HCT116 (cell line): ENCODE data around the gene TMEM165. TPM values are rescaled to one million over a fixed set of nuclear protein-coding genes. Genes with fewer than 3 reads are reported as not detected.

Experiments used
- ATAC-seq: fragments of 200-7000 bp; cut with Tn5 transposase; 2 replicates; pipeline ENCODE4 v1.9.1; 2020; ENCODE audit warnings: mild to moderate bottlenecking, moderate library complexity
- BruUV-seq: library from RNA; stranded (reverse); fragments of 400-500 nt; replicated peaks from 2 replicates; lab custom pipeline; 2021; lab: Mats Ljungman, UMichigan
- CTCF ChIA-PET: fragments of 300-600 bp; sonication (Branson Sonifier 250); formaldehyde crosslinking; loops from one replicate; lab custom pipeline; 2021; ENCODE audit warnings: antibody characterized with exemption; lab: Charles Lee
- POLR2A ChIA-PET: fragments of 300-600, 350-600 bp; sonication (Branson Sonifier 250); formaldehyde crosslinking; loops from one replicate; lab custom pipeline; 2021; ENCODE audit warnings: antibody characterized with exemption; lab: Charles Lee
- RAD21 ChIA-PET, 2 experiments: fragments of 300-600 bp; sonication (Branson Sonifier 250); formaldehyde crosslinking; loops; one replicate each; lab custom pipeline; 2023; ENCODE audit warnings: low total read pairs in 2 of 2; ENCODE audit not compliant: uncharacterized antibody in 2 of 2, unreplicated experiment in 2 of 2, low non-redundant PET in 1 of 2; lab: Charles Lee
- DNase-seq: peaks from one replicate; pipeline ENCODE4 v3.0.0-alpha.2; 2010; ENCODE audit warnings: low read depth, low spot score
- H2AFZ ChIP-seq: fragments of 200-600 bp; shearing (Covaris generic), sonication (generic); 2 replicates; pipeline ENCODE4 v1.6.1; 2017; ENCODE audit warnings: low read depth, mixed run types, mixed read lengths, antibody characterized with exemption, low read length; ENCODE audit not compliant: poor library complexity, severe bottlenecking
- H3K27ac ChIP-seq: 2 replicates; pipeline ENCODE4 v1.5.1; 2012; ENCODE audit warnings: low read depth, low read length
- H3K27me3 ChIP-seq: fragments of 200-600 bp; sonication (generic); 2 replicates; pipeline ENCODE4 v1.6.1; 2016; ENCODE audit warnings: mixed run types, low read length, mixed read lengths; ENCODE audit not compliant: insufficient read depth
- H3K36me3 ChIP-seq, 2 experiments: fragments of 200-500 bp in 1 of 2; fragments of 200-600 bp in 1 of 2; sonication (Bioruptor generic) in 1 of 2; sonication (generic) in 1 of 2; 2 replicates each; pipeline versions ENCODE4 v1.5.1 to v1.6.1; 2014 to 2016; ENCODE audit warnings: low read length in 2 of 2, inconsistent platforms in 1 of 2, mixed read lengths in 1 of 2, mixed run types in 1 of 2; ENCODE audit not compliant: insufficient read depth in 2 of 2, control insufficient read depth in 1 of 2
- H3K4me1 ChIP-seq, 2 experiments: fragments of 200-600 bp in 1 of 2; sonication (generic) in 1 of 2; 2 replicates each; pipeline versions ENCODE4 v1.5.1 to v1.6.1; 2012 to 2017; ENCODE audit warnings: low read length in 2 of 2, inconsistent platforms in 1 of 2, mild to moderate bottlenecking in 1 of 2, mixed read lengths in 1 of 2, mixed run types in 1 of 2, moderate library complexity in 1 of 2; ENCODE audit not compliant: insufficient read depth in 2 of 2, control insufficient read depth in 1 of 2
- H3K4me2 ChIP-seq: fragments of 200-600 bp; sonication (generic); 2 replicates; pipeline ENCODE4 v1.6.1; 2017; ENCODE audit warnings: mixed run types, low read length, mixed read lengths
- H3K4me3 ChIP-seq, 2 experiments: fragments of 200-600 bp in 1 of 2; sonication (generic) in 1 of 2; replicated peaks in 1 of 2; 2 replicates each; pipeline ENCODE4 v1.5.1; 2011 to 2016; ENCODE audit warnings: low read length in 2 of 2, control low read depth in 1 of 2, low read depth in 1 of 2, mild to moderate bottlenecking in 1 of 2, mixed read lengths in 1 of 2, mixed run types in 1 of 2
- H3K79me2 ChIP-seq: fragments of 200-600 bp; sonication (generic); 2 replicates; pipeline ENCODE4 v1.6.1; 2017; ENCODE audit warnings: mild to moderate bottlenecking, mixed run types, low read length, moderate library complexity, mixed read lengths; ENCODE audit not compliant: insufficient read depth
- H3K9ac ChIP-seq: fragments of 200-600 bp; sonication (generic); 2 replicates; pipeline ENCODE4 v1.6.1; 2016; ENCODE audit warnings: low read length, mixed read lengths
- H3K9me2 ChIP-seq: fragments of 200-600 bp; sonication (generic), shearing (Covaris generic); 2 replicates; pipeline ENCODE4 v1.6.1; 2017; ENCODE audit warnings: mixed run types, mild to moderate bottlenecking, moderate library complexity; ENCODE audit not compliant: insufficient read depth
- H3K9me3 ChIP-seq, 2 experiments: fragments of 200-500 bp in 1 of 2; fragments of 200-600 bp in 1 of 2; sonication (Bioruptor generic) in 1 of 2; sonication (generic) in 1 of 2; 2 replicates each; pipeline ENCODE4 v1.6.1; 2014 to 2017; ENCODE audit warnings: low read length in 2 of 2, mixed read lengths in 2 of 2, inconsistent platforms in 1 of 2, low read depth in 1 of 2, mild to moderate bottlenecking in 1 of 2, mixed run types in 1 of 2, moderate library complexity in 1 of 2; ENCODE audit not compliant: control insufficient read depth in 1 of 2, insufficient read depth in 1 of 2
- H4K20me1 ChIP-seq: fragments of 200-600 bp; sonication (generic), shearing (Covaris generic); 2 replicates; pipeline ENCODE4 v1.6.1; 2017; ENCODE audit warnings: mixed run types, mild to moderate bottlenecking, moderate library complexity; ENCODE audit not compliant: insufficient read depth
- ATF3 ChIP-seq: IDR thresholded peaks from 2 replicates; pipeline ENCODE4 v1.6.1; 2012
- CBX3 ChIP-seq: IDR thresholded peaks from 2 replicates; pipeline ENCODE4 v1.6.1; 2012; ENCODE audit warnings: low read depth
- CEBPB ChIP-seq: IDR thresholded peaks from 2 replicates; pipeline ENCODE4 v1.6.1; 2012; ENCODE audit warnings: low read depth
- EGR1 ChIP-seq: IDR thresholded peaks from 2 replicates; pipeline ENCODE4 v1.6.1; 2012; ENCODE audit warnings: low read depth
- ELF1 ChIP-seq: IDR thresholded peaks from 2 replicates; pipeline ENCODE4 v1.6.1; 2012; ENCODE audit warnings: low read depth, borderline replicate concordance
- EZH2 ChIP-seq: fragments of 200-600 bp; sonication (generic); IDR thresholded peaks from 2 replicates; pipeline ENCODE4 v1.6.1; 2017; ENCODE audit warnings: antibody characterized with exemption, mixed run types
- EZH2phosphoT487 ChIP-seq: fragments of 200-600 bp; IDR thresholded peaks from 2 replicates; pipeline ENCODE4 v1.6.1; 2018; ENCODE audit warnings: antibody characterized with exemption, borderline replicate concordance
- FOSL1 ChIP-seq: IDR thresholded peaks from 2 replicates; pipeline ENCODE4 v1.6.1; 2012; ENCODE audit warnings: low read depth
- JUND ChIP-seq: IDR thresholded peaks from 2 replicates; pipeline ENCODE4 v1.6.1; 2012
- POLR2A ChIP-seq: IDR thresholded peaks from 2 replicates; pipeline ENCODE4 v1.7.0; 2011; ENCODE audit warnings: borderline replicate concordance; ENCODE audit not compliant: insufficient read depth, insufficient read length; ENCODE audit errors: extremely low read depth
- POLR2AphosphoS5 ChIP-seq: IDR thresholded peaks from 2 replicates; pipeline ENCODE4 v1.6.1; 2011; ENCODE audit warnings: mild to moderate bottlenecking, low read depth, low read length, moderate library complexity
- RAD21 ChIP-seq: IDR thresholded peaks from 2 replicates; pipeline ENCODE4 v1.6.1; 2012; ENCODE audit warnings: low read depth, mild to moderate bottlenecking
- REST ChIP-seq: IDR thresholded peaks from 2 replicates; pipeline ENCODE4 v1.6.1; 2012; ENCODE audit warnings: low read depth
- SIN3A ChIP-seq: IDR thresholded peaks from 2 replicates; pipeline ENCODE4 v1.6.1; 2012; ENCODE audit warnings: low read depth
- SP1 ChIP-seq: IDR thresholded peaks from 2 replicates; pipeline ENCODE4 v1.6.1; 2012; ENCODE audit warnings: low read depth
- SRF ChIP-seq: IDR thresholded peaks from 2 replicates; pipeline ENCODE4 v1.6.1; 2012; ENCODE audit warnings: low read depth
- TCF7L2 ChIP-seq: IDR thresholded peaks from 2 replicates; pipeline ENCODE4 v1.7.0; 2011; ENCODE audit warnings: borderline replicate concordance, inconsistent platforms; ENCODE audit not compliant: insufficient read depth, insufficient read length; ENCODE audit errors: extremely low read depth
- YY1 ChIP-seq: IDR thresholded peaks from 2 replicates; pipeline ENCODE4 v1.6.1; 2011; ENCODE audit warnings: low read length, low read depth, moderate library complexity, mild to moderate bottlenecking; ENCODE audit not compliant: insufficient replicate concordance; ENCODE audit errors: extremely low read depth
- ZBTB33 ChIP-seq: IDR thresholded peaks from 2 replicates; pipeline ENCODE4 v1.6.1; 2011; ENCODE audit warnings: mild to moderate bottlenecking, low read length, moderate library complexity; ENCODE audit not compliant: insufficient replicate concordance; ENCODE audit errors: extremely low read depth
- ZFX ChIP-seq: fragments of 450-650 bp; IDR thresholded peaks from 2 replicates; pipeline ENCODE4 v1.6.1; 2017
- ZNF274 ChIP-seq: fragments of 200-500 bp; sonication (Bioruptor generic); IDR thresholded peaks from 2 replicates; pipeline ENCODE4 v1.6.1; 2014; ENCODE audit warnings: mild to moderate bottlenecking, low read depth, low read length, inconsistent platforms
- intact Hi-C: fragments of 100-400 bp; cut with micrococcal nuclease; formaldehyde crosslinking; loops from 2 replicates; pipeline ENCODE4 v1.10.0; 2022
- total RNA-seq: library from RNA; stranded (reverse); gene quantifications from one replicate; pipeline ENCODE4 v1.2.1, GENCODE V29; 2021; ENCODE audit not compliant: unreplicated experiment
- TF ChIP-seq, protein P1 (sequence below): IDR thresholded peaks from 2 replicates; pipeline ENCODE4 v1.6.1; 2012

The TMEM165 gene
- total RNA-seq, 1 experiment from 2014 or later, result 60.7 TPM

DNA sequence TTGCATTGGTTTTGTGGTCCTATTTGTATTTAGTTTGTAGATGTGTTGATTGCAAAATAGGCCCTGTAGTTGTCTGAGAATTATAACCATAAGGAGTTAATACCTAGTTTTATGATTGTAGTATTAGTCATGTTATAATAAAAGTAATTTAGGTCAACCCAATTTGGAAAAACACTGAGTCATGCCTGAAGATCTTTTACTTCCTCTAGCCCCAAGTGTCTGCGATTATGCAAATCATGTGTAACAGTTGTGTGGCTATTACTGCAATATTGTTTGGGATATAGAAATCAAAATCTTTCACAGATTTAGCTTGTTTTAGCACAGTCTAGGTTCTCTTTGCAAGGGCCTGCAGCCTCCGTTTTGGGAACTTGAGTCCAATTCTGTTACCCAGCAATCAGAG, 37.1 kb upstream of the TMEM165 start:
- Histone ChIP-seq H2AFZ (peak overlapping the region; percentile 71), H3K79me2 (no peaks in the 10 kb centered on the region), H3K9me3 (no peaks in the 10 kb centered on the region), H3K9me2 (no peaks in the 10 kb centered on the region), H3K4me1 (peaks cover 43 to 74% of the 10 kb centered on the region in 2 experiments), H3K27ac (peak overlapping the region; percentile 53; the same call in 1 of the 2 replicates), H3K4me3 (peak overlapping the region in 1 of 2 experiments; percentile 21; a peak in 2 of 4 replicates), H3K36me3 (no peaks in the 10 kb centered on the region), H3K4me2 (peak overlapping the region; percentile 70), H3K27me3 (no peaks in the 10 kb centered on the region), H3K9ac (peak overlapping the region; percentile 36), H4K20me1 (no peaks in the 10 kb centered on the region)
- ChIA-PET CTCF (no interaction called here), RAD21 (no interaction called here), POLR2A (no interaction called here)
- BruUV-seq, result no TSS peak
- DNase-seq, result peak; percentile 50
- intact Hi-C loops, result no loop called here
- no peak for ATAC-seq
- no peak for TF ChIP-seq REST
- TF ChIP-seq POLR2AphosphoS5, result peak; percentile 26; the same call in 1 of the 2 replicates
- TF ChIP-seq SIN3A, result 0 out of 2 replicates have a peak, but pooled peaks have one; percentile 35
- TF ChIP-seq SP1, result peak; percentile 84
- TF ChIP-seq CEBPB, result peak; percentile 89
- 0 out of 2 replicates have a peak, but pooled peaks have one; percentile 24 for TF ChIP-seq EGR1
- TF ChIP-seq ATF3, result 0 out of 2 replicates have a peak, but pooled peaks have one; percentile 14
- TF ChIP-seq TCF7L2, result no peak
- TF ChIP-seq SRF, result peak; percentile 78
- no peak for TF ChIP-seq ZNF274
- no peak for TF ChIP-seq ELF1
- TF ChIP-seq CBX3, result peak; percentile 71; the same call in 1 of the 2 replicates
- 0 out of 2 replicates have a peak, but pooled peaks have one; percentile 10 for TF ChIP-seq RAD21
- no peak for TF ChIP-seq EZH2phosphoT487
- no peak for TF ChIP-seq EZH2
- no peak for TF ChIP-seq ZBTB33
- TF ChIP-seq, protein P1, sequence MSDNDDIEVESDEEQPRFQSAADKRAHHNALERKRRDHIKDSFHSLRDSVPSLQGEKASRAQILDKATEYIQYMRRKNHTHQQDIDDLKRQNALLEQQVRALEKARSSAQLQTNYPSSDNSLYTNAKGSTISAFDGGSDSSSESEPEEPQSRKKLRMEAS, result no peak
- no peak for TF ChIP-seq YY1
- TF ChIP-seq FOSL1, result peak; percentile 91
- no peak for TF ChIP-seq POLR2A
- TF ChIP-seq JUND, result peak; percentile 84
- TF ChIP-seq ZFX, result no peak
